ENCODE data around the gene PALM3. TPM values are rescaled to one million over a fixed set of nuclear protein-coding genes. Genes with fewer than 3 reads are reported as not detected.
A peak's percentile ranks its signal among the peaks of the same experiment; 100 is the strongest.
"Not testable (repeated sequence)": the region's sequence is repeated elsewhere in the genome, so short reads cannot be mapped to it uniquely, and the experiment has no call there.

The PALM3 gene
- total RNA-seq, 3 donors from 2014 or later = 0.82 to 1.2 (median 1.0) TPM

DNA sequence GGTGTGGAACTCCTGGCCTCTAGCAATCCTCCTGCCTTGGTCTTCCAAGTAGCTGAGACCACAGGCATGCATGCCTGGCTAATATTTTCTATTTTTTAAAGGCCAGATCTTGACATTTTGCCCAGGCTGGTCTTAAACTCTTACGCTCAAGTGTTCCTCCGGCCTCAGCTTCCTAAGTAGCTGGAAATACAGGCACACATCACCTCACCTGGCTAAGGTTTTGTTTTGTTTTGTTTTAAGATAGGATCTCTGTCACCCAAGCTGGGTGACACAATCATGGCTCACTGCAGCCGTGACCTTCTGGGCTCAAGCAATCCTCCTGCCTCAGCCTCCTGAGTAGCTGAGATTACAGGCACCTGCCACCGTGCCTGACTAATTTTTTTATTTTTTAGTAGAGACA, 39.4 kb downstream of the PALM3 start:
- H3K9me3 ChIP-seq = no peaks in the 10 kb centered on the region
- no peak for TF ChIP-seq CTCF (IDR thresholded peaks at IDR 0.05)
- H3K36me3 ChIP-seq (ENCODE audit: low read depth) = no peaks in the 10 kb centered on the region
- ATAC-seq = no peak
- H3K4me1 ChIP-seq (ENCODE audit: low read depth) = no peaks in the 10 kb centered on the region
- DNase-seq = no peak
- intact Hi-C loops (cut with DNase I, micrococcal nuclease) = no loop called here
- no peak overlapping the region for H3K4me3 ChIP-seq

DNA sequence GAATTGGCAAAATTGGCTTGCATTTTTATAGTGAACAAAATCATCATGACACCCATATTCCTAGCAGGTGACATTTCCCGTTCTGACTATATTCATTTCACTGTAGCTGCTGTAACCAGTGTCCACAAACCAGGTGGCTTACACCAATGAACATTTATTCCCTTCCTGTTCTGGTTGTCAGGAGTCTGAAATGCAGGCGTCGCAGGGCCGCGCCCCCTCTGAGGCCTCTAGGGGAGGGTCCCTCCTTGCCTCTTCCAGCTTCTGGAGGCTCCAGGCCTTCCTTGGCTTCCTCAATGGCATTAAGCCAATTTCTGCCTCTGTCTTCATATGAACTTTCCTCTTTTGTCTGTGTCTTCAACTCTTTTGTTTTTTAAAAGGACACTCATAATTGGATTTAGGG, 40.4 kb downstream of the PALM3 start:
- intact Hi-C loops (cut with DNase I, micrococcal nuclease) = no loop called here
- ATAC-seq = no peak
- Histone ChIP-seq H3K9me3 (no peaks in the 10 kb centered on the region), H3K36me3 (ENCODE audit: low read depth) (no peaks in the 10 kb centered on the region), H3K4me1 (ENCODE audit: low read depth) (no peaks in the 10 kb centered on the region), H3K4me3 (no peak overlapping the region)
- TF ChIP-seq CTCF (IDR thresholded peaks at IDR 0.05) = no peak
- peak in 1 of 3 donors; percentile 49 for DNase-seq

GRCh38 chr19:14019739-14020138, 42.1 kb downstream of the PALM3 start:
- ATAC-seq; H3K4me1 ChIP-seq (ENCODE audit: low read depth); H3K9me3 ChIP-seq; H3K36me3 ChIP-seq (ENCODE audit: low read depth); intact Hi-C loops (cut with DNase I, micrococcal nuclease); H3K4me3 ChIP-seq: not testable (repeated sequence)
- DNase-seq = peak in 1 of 3 donors; percentile 6

GRCh38 chr19:14019100-14019499, 42.8 kb downstream of the PALM3 start:
- TF ChIP-seq CTCF (IDR thresholded peaks at IDR 0.05) = no peak
- Histone ChIP-seq H3K9me3 (no peaks in the 10 kb centered on the region), H3K4me1 (ENCODE audit: low read depth) (no peaks in the 10 kb centered on the region), H3K4me3 (no peak overlapping the region), H3K36me3 (ENCODE audit: low read depth) (no peaks in the 10 kb centered on the region)
- no peak for ATAC-seq
- DNase-seq = peak in 1 of 3 donors; percentile 24
- intact Hi-C loops (cut with DNase I, micrococcal nuclease) = no loop called here

GRCh38 chr19:14015524-14016035, 46.3 kb downstream of the PALM3 start:
- ATAC-seq = peak; percentile 82
- intact Hi-C loops (cut with DNase I, micrococcal nuclease) = no loop called here
- Histone ChIP-seq H3K4me1 (ENCODE audit: low read depth) (no peaks in the 10 kb centered on the region), H3K4me3 (no peak overlapping the region), H3K36me3 (ENCODE audit: low read depth) (no peaks in the 10 kb centered on the region), H3K9me3 (no peaks in the 10 kb centered on the region)
- TF ChIP-seq CTCF (IDR thresholded peaks at IDR 0.05) = no peak
- no peak for DNase-seq

DNA sequence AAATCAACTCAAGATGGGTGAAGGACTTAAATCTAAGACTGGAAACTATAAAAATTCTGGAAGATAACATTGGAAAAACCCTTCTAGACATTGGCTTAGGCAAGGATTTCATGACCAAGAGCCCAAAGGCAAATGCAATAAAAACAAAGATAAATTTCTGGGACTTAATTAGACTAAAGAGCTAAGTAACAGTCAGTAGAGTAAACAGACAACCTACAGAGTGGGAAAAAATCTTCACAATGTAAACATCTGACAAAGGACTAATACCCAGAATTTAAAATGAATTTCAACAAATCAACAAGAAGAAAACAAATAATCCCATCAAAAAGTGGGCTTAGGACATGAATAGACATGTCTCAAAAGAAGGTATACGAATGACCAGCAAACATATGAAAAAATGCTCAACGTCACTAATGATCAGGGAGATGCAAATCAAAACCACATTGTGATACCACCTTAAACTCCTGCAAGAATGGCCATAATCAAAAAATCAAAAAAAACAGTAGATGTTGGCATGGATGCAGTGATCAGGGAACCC, 49.4 kb downstream of the PALM3 start:
- no peaks in the 10 kb centered on the region for H3K36me3 ChIP-seq (ENCODE audit: low read depth)
- H3K4me3 ChIP-seq = no peak overlapping the region
- DNase-seq (no peak), ATAC-seq (no peak)
- H3K9me3 ChIP-seq = no peaks in the 10 kb centered on the region
- no peaks in the 10 kb centered on the region for H3K4me1 ChIP-seq (ENCODE audit: low read depth)
- intact Hi-C loops (cut with DNase I, micrococcal nuclease) = no loop called here
- no peak for TF ChIP-seq CTCF (IDR thresholded peaks at IDR 0.05)

All from mucosa of descending colon (tissue), 3 donors.